ENCODE data around the gene GMDS.

The GMDS gene

DNA sequence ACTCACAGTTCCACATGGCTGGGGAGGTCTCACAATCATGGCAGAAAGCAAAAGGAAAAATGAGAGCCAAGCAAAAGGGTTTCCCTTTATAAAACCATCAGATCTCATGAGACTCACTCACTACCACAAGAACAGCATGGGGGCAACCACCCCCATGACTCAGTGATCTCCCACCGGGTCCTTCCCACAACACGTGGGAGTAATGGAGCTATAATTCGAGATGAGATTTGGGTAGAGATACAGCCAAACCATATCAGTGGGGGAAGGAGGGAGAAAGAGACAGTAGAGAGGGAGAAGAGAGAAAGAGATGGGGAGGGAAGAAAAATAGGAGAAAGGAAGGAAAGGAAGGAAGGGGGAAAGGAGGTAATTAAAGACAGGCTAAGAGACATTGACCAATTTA lies 30.1 kb downstream of the GMDS start:
- Histone ChIP-seq H3K36me3 (ENCODE audit: control insufficient read depth in 2 of 2, insufficient read depth in 2 of 2, low read length in 2 of 2) (no peaks in the 10 kb centered on the region), H3K4me3 (ENCODE audit: low read length in 2 of 2) (no peak overlapping the region), H3K9ac (ENCODE audit: low read depth in 1 of 2, low read length in 2 of 2) (no peak overlapping the region), H3K27me3 (ENCODE audit: control insufficient read depth in 2 of 2, insufficient read depth in 2 of 2, low read length in 2 of 2) (no peaks in the 10 kb centered on the region), H3K9me3 (ENCODE audit: control insufficient read depth in 2 of 2, low read length in 2 of 2) (no peaks in the 10 kb centered on the region), H3K4me1 (ENCODE audit: control insufficient read depth in 2 of 2, insufficient read depth in 2 of 2, low read length in 2 of 2) (no peaks in the 10 kb centered on the region), H3K27ac (ENCODE audit: low read depth in 2 of 2, low read length in 2 of 2) (no peak overlapping the region)

DNA sequence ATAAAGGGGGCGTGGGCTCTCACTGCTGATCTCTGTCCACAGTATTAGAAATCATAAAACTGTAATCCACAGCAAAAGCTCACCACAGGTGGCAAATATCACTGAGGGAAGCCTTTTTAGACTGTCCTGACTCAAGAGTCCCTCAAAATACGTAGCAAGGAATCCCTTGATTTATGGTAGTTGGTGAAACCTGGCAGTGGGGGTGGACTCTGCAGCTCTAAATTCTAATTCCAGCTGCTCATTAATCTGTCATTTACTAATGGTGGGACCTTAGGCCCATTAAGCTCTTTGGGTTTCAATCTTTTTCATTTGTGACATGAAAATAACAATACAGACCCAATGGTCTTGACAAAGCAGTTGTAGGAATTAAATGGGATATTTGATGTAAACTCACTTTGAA lies 32.3 kb downstream of the GMDS start:
- no peaks in the 10 kb centered on the region for H3K36me3 ChIP-seq (ENCODE audit: control insufficient read depth in 2 of 2, insufficient read depth in 2 of 2, low read length in 2 of 2)
- H3K4me1 ChIP-seq (ENCODE audit: control insufficient read depth in 2 of 2, insufficient read depth in 2 of 2, low read length in 2 of 2) = no peaks in the 10 kb centered on the region
- no peaks in the 10 kb centered on the region for H3K27me3 ChIP-seq (ENCODE audit: control insufficient read depth in 2 of 2, insufficient read depth in 2 of 2, low read length in 2 of 2)
- H3K9ac ChIP-seq (ENCODE audit: low read depth in 1 of 2, low read length in 2 of 2) = no peak overlapping the region
- H3K4me3 ChIP-seq (ENCODE audit: low read length in 2 of 2) = no peak overlapping the region
- no peaks in the 10 kb centered on the region for H3K9me3 ChIP-seq (ENCODE audit: control insufficient read depth in 2 of 2, low read length in 2 of 2)
- H3K27ac ChIP-seq (ENCODE audit: low read depth in 2 of 2, low read length in 2 of 2) = no peak overlapping the region

DNA sequence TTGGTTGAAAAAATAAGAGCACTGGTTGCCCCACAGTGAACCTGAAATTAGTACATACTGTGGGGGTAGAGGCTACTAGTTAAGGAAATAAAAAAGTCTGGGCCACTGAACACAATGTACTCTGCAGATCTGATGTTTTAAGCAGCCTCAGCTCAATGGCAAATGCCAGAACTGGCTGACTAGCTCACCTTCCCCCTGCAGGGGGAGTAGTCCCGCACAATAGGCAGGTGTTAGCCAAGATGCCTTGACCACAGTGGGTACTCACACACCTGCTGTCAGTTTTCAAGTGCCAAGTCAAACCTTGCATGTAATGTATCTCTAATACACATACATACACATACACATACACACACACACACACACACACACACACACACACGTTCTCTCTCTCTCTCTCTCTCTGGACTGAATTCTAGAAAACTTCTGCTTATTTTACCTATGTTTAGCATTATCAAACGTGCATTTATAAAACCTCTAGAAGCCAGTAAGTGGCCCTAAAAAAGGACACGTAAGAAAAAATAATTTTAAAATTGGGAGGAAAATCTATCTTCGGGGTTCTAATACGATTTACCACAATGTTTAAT lies 36.1 kb downstream of the GMDS start:
- Histone ChIP-seq H3K4me1 (ENCODE audit: control insufficient read depth in 2 of 2, insufficient read depth in 2 of 2, low read length in 2 of 2) (no peaks in the 10 kb centered on the region), H3K4me3 (ENCODE audit: low read length in 2 of 2) (no peak overlapping the region), H3K9ac (ENCODE audit: low read depth in 1 of 2, low read length in 2 of 2) (no peak overlapping the region), H3K27ac (ENCODE audit: low read depth in 2 of 2, low read length in 2 of 2) (no peak overlapping the region), H3K27me3 (ENCODE audit: control insufficient read depth in 2 of 2, insufficient read depth in 2 of 2, low read length in 2 of 2) (no peaks in the 10 kb centered on the region), H3K9me3 (ENCODE audit: control insufficient read depth in 2 of 2, low read length in 2 of 2) (no peaks in the 10 kb centered on the region), H3K36me3 (ENCODE audit: control insufficient read depth in 2 of 2, insufficient read depth in 2 of 2, low read length in 2 of 2) (no peaks in the 10 kb centered on the region)

DNA sequence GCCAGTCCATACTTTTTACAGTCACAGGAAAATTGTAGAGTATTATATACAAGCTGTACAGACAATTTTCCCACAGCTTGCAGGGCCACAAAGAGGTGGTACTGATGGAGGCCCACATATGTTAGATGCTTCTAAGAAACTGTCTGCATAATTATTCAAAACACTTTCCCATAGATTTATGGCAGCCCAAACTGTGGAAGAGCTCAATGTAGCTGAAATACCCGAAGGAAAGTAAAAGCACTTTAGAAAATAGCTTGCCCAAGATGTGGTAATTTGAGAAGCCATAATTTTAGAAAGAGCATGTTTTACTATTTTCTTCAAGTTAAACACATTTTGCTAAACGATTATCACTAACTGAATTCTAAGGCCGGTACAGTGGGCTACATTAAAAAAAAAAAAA lies 36.9 kb downstream of the GMDS start:
- no peaks in the 10 kb centered on the region for H3K9me3 ChIP-seq (ENCODE audit: control insufficient read depth in 2 of 2, low read length in 2 of 2)
- H3K9ac ChIP-seq (ENCODE audit: low read depth in 1 of 2, low read length in 2 of 2) = no peak overlapping the region
- H3K36me3 ChIP-seq (ENCODE audit: control insufficient read depth in 2 of 2, insufficient read depth in 2 of 2, low read length in 2 of 2) = no peaks in the 10 kb centered on the region
- no peaks in the 10 kb centered on the region for H3K4me1 ChIP-seq (ENCODE audit: control insufficient read depth in 2 of 2, insufficient read depth in 2 of 2, low read length in 2 of 2)
- H3K4me3 ChIP-seq (ENCODE audit: low read length in 2 of 2) = no peak overlapping the region
- no peak overlapping the region for H3K27ac ChIP-seq (ENCODE audit: low read depth in 2 of 2, low read length in 2 of 2)
- H3K27me3 ChIP-seq (ENCODE audit: control insufficient read depth in 2 of 2, insufficient read depth in 2 of 2, low read length in 2 of 2) = no peaks in the 10 kb centered on the region

DNA sequence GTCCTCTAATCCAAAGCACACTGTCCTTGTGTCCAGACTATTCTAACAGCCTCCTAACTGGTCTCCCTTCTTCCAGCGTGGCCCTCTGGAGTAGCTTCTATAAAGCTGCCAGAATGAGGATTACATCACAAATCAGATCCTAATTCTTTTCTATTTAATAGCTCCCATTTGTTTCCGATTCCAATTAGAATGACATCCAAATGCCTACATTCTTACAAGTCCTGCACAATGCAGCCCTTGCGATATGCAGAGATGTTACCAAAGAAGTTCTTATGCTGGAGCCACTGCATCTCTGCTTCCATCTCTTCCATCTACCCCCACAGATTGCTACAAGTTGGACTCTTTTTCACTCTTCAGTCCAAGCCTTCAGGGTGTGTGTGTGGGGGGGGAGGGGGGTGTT lies 40.0 kb downstream of the GMDS start:
- Histone ChIP-seq H3K9ac (ENCODE audit: low read depth in 1 of 2, low read length in 2 of 2) (no peak overlapping the region), H3K9me3 (ENCODE audit: control insufficient read depth in 2 of 2, low read length in 2 of 2) (no peaks in the 10 kb centered on the region), H3K36me3 (ENCODE audit: control insufficient read depth in 2 of 2, insufficient read depth in 2 of 2, low read length in 2 of 2) (no peaks in the 10 kb centered on the region), H3K27ac (ENCODE audit: low read depth in 2 of 2, low read length in 2 of 2) (no peak overlapping the region), H3K27me3 (ENCODE audit: control insufficient read depth in 2 of 2, insufficient read depth in 2 of 2, low read length in 2 of 2) (no peaks in the 10 kb centered on the region), H3K4me3 (ENCODE audit: low read length in 2 of 2) (no peak overlapping the region), H3K4me1 (ENCODE audit: control insufficient read depth in 2 of 2, insufficient read depth in 2 of 2, low read length in 2 of 2) (no peaks in the 10 kb centered on the region)

DNA sequence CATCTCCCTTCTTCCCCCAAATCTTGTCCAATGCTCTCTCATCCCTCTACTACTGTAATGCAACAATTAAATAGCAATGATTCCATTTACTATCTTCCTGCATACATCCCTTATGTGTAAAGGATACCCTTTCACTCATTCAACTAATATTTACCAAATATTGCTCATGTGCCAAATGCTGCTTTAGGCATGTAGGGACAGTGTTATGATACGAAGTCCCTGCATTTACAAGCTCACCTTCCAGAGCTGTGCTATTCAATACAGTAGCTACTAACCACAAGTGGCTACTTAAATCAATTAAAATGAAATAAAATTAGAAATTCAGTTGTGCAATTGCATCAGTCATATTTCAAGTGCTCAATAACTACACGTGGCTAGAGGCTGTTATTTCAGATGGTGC lies 41.1 kb downstream of the GMDS start:
- Histone ChIP-seq H3K27me3 (ENCODE audit: control insufficient read depth in 2 of 2, insufficient read depth in 2 of 2, low read length in 2 of 2) (no peaks in the 10 kb centered on the region), H3K4me1 (ENCODE audit: control insufficient read depth in 2 of 2, insufficient read depth in 2 of 2, low read length in 2 of 2) (no peaks in the 10 kb centered on the region), H3K9me3 (ENCODE audit: control insufficient read depth in 2 of 2, low read length in 2 of 2) (no peaks in the 10 kb centered on the region), H3K9ac (ENCODE audit: low read depth in 1 of 2, low read length in 2 of 2) (no peak overlapping the region), H3K27ac (ENCODE audit: low read depth in 2 of 2, low read length in 2 of 2) (no peak overlapping the region), H3K36me3 (ENCODE audit: control insufficient read depth in 2 of 2, insufficient read depth in 2 of 2, low read length in 2 of 2) (no peaks in the 10 kb centered on the region), H3K4me3 (ENCODE audit: low read length in 2 of 2) (no peak overlapping the region)

DNA sequence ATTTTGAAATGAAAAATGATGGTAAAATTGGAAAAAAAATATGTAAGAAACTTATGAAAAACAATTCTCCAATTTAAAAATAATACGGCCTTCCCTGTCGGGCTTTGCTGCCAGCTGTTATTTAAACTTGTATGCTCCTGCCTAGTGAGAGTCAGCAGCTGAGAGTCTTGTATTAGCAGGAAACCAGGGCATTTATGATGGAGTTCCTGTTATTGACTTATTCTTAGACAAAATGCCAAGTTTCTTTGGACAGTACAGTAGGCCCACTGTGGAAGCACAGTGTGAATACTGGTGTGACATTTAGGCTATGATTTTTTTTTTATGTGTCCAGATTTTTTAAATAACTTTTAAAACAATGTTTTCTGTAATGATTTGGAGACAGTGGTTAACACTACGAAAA lies 42.1 kb downstream of the GMDS start:
- no peaks in the 10 kb centered on the region for H3K4me1 ChIP-seq (ENCODE audit: control insufficient read depth in 2 of 2, insufficient read depth in 2 of 2, low read length in 2 of 2)
- no peak overlapping the region for H3K27ac ChIP-seq (ENCODE audit: low read depth in 2 of 2, low read length in 2 of 2)
- no peak overlapping the region for H3K9ac ChIP-seq (ENCODE audit: low read depth in 1 of 2, low read length in 2 of 2)
- H3K36me3 ChIP-seq (ENCODE audit: control insufficient read depth in 2 of 2, insufficient read depth in 2 of 2, low read length in 2 of 2) = no peaks in the 10 kb centered on the region
- H3K27me3 ChIP-seq (ENCODE audit: control insufficient read depth in 2 of 2, insufficient read depth in 2 of 2, low read length in 2 of 2) = no peaks in the 10 kb centered on the region
- H3K9me3 ChIP-seq (ENCODE audit: control insufficient read depth in 2 of 2, low read length in 2 of 2) = no peaks in the 10 kb centered on the region
- H3K4me3 ChIP-seq (ENCODE audit: low read length in 2 of 2) = no peak overlapping the region

DNA sequence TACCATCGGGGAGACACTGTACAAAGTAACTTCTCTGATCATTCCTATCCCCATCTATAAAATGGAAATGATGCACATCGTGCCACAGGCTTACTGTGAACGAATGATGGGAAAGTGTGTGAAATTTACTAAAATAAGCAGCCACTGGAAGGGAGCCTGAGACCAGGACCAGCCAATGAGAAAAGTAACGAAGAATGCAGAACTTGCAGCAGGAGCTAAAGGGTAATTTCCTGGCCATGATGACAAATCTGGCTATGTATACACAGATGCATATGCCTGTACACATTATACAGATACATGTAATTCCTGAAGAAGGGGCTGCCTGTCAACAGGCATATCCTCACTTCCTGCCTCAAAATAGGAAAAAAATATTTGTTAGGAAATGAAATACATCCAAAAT lies 47.4 kb downstream of the GMDS start:
- H3K9ac ChIP-seq (ENCODE audit: low read depth in 1 of 2, low read length in 2 of 2) = no peak overlapping the region
- no peak overlapping the region for H3K4me3 ChIP-seq (ENCODE audit: low read length in 2 of 2)
- H3K4me1 ChIP-seq (ENCODE audit: control insufficient read depth in 2 of 2, insufficient read depth in 2 of 2, low read length in 2 of 2) = no peaks in the 10 kb centered on the region
- no peaks in the 10 kb centered on the region for H3K36me3 ChIP-seq (ENCODE audit: control insufficient read depth in 2 of 2, insufficient read depth in 2 of 2, low read length in 2 of 2)
- no peak overlapping the region for H3K27ac ChIP-seq (ENCODE audit: low read depth in 2 of 2, low read length in 2 of 2)
- H3K9me3 ChIP-seq (ENCODE audit: control insufficient read depth in 2 of 2, low read length in 2 of 2) = no peaks in the 10 kb centered on the region
- H3K27me3 ChIP-seq (ENCODE audit: control insufficient read depth in 2 of 2, insufficient read depth in 2 of 2, low read length in 2 of 2) = no peaks in the 10 kb centered on the region

DNA sequence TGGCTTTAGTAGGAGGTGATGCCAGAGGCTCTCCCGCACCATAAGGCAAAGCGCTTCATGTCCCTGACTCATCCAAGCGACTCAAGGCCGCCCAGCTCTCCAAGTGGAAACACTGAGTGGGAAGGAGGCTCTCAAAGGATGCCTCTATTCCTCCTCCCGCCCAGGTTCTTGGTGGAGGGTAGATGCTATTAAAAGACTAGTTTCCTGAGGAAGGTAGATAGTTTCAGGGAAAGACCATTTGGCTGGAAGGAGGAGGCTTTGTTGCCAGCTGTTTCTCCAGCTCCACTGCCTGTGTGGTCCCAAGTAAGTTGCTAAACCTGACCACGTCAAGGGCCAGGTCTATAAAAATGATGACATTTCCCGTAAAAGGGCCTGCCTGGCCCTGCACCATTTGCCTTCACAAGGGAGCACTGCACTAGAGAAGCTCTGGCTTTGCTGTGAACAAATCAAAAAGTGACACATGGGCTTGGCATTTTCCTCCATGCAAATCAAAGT lies 48.2 kb downstream of the GMDS start:
- H3K36me3 ChIP-seq (ENCODE audit: control insufficient read depth in 2 of 2, insufficient read depth in 2 of 2, low read length in 2 of 2) = no peaks in the 10 kb centered on the region
- H3K4me1 ChIP-seq (ENCODE audit: control insufficient read depth in 2 of 2, insufficient read depth in 2 of 2, low read length in 2 of 2) = no peaks in the 10 kb centered on the region
- no peak overlapping the region for H3K9ac ChIP-seq (ENCODE audit: low read depth in 1 of 2, low read length in 2 of 2)
- no peak overlapping the region for H3K4me3 ChIP-seq (ENCODE audit: low read length in 2 of 2)
- no peaks in the 10 kb centered on the region for H3K9me3 ChIP-seq (ENCODE audit: control insufficient read depth in 2 of 2, low read length in 2 of 2)
- H3K27ac ChIP-seq (ENCODE audit: low read depth in 2 of 2, low read length in 2 of 2) = no peak overlapping the region
- no peaks in the 10 kb centered on the region for H3K27me3 ChIP-seq (ENCODE audit: control insufficient read depth in 2 of 2, insufficient read depth in 2 of 2, low read length in 2 of 2)

DNA sequence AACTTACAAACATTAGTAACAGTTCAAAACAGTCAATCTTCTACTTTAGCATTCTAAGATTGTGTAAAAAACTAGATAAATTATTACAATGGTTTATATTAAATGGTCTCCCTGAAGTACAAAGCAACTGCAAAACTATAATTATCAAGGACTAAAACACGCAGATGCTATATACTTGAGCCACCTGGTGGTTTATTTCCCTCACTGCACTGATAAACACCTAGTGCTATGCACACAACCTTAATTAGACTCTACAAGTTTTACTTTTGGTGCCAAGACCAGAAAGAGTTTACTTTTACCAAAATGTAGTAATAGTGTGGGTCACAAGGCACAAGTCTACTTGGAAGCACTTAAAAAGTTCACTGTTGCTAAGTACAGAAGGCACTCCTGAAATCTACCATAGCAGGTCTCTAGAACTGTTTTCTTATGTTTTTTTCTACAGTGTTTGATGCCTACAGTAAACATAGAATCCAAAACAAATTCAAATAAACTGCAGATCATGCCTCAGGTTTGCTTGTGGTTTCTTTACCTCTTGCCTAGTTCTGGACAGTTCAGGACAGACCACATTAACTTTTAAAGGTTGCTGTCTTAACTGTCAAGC lies 49.2 kb downstream of the GMDS start:
- Histone ChIP-seq H3K27ac (ENCODE audit: low read depth in 2 of 2, low read length in 2 of 2) (no peak overlapping the region), H3K4me3 (ENCODE audit: low read length in 2 of 2) (no peak overlapping the region), H3K9me3 (ENCODE audit: control insufficient read depth in 2 of 2, low read length in 2 of 2) (no peaks in the 10 kb centered on the region), H3K36me3 (ENCODE audit: control insufficient read depth in 2 of 2, insufficient read depth in 2 of 2, low read length in 2 of 2) (no peaks in the 10 kb centered on the region), H3K27me3 (ENCODE audit: control insufficient read depth in 2 of 2, insufficient read depth in 2 of 2, low read length in 2 of 2) (no peaks in the 10 kb centered on the region), H3K9ac (ENCODE audit: low read depth in 1 of 2, low read length in 2 of 2) (no peak overlapping the region), H3K4me1 (ENCODE audit: control insufficient read depth in 2 of 2, insufficient read depth in 2 of 2, low read length in 2 of 2) (no peaks in the 10 kb centered on the region)
